NCI-H128 (cell line): ENCODE measurements around the gene SETMAR.
"Not testable (repeated sequence)": the region's sequence is repeated elsewhere in the genome, so short reads cannot be mapped to it uniquely, and the experiment has no call there.

Source experiments
- DNase-seq: peaks from one replicate; lab custom pipeline; 2025; ENCODE audit not compliant: unreplicated experiment; lab: John Stamatoyannopoulos, UW

The SETMAR gene

DNA sequence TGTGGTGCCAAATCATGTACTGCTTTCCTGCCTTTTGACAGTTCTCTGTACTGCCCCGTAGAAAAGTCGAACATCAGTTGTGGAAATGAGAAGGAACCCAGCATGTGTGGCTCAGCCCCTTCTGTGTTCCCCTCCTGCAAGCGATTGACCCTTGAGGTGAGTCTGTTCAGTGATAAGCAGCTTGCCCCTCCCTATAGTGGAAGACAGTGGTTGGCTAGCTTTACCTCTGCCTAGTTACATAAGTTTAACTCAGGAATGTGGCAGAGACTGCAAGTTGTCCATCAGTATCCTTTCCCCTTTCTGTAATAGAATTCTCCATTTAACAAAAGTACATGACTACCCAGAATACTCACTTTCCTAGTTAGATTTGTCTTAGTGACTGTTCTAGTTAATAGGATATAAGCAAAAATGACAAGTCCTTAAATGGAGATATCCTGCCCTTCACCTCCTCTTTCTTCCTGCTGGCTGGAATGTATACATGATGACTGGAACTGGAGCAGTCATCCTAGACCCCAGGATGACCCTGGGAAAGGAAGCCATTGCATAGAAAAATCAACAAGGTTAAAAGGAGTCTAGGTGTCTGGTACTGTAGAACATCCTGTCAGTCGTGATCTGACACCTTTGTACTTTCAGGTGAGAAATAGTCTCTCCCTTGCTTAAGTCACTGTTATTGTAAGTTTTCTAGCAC is 10.6 kb downstream of the SETMAR start:
- no peak for DNase-seq

DNA sequence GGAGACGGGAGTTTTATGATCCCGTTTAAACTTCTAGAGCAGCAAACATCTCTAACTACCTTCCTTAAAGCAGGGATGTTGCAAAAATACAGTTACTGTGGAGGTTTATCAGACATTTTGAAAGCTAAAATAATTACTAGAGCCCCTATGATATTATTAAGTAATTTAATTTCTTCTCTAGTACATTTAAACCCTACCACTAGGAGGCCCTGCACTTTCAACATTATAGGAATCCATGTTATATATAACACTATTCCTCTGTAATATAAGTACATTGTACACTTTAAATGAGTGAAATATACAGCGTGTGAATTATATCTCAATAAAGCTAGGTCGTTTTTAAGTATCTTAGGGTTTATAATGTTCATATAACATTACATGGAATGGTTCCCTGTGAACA is 11.5 kb downstream of the SETMAR start:
- no peak for DNase-seq

DNA sequence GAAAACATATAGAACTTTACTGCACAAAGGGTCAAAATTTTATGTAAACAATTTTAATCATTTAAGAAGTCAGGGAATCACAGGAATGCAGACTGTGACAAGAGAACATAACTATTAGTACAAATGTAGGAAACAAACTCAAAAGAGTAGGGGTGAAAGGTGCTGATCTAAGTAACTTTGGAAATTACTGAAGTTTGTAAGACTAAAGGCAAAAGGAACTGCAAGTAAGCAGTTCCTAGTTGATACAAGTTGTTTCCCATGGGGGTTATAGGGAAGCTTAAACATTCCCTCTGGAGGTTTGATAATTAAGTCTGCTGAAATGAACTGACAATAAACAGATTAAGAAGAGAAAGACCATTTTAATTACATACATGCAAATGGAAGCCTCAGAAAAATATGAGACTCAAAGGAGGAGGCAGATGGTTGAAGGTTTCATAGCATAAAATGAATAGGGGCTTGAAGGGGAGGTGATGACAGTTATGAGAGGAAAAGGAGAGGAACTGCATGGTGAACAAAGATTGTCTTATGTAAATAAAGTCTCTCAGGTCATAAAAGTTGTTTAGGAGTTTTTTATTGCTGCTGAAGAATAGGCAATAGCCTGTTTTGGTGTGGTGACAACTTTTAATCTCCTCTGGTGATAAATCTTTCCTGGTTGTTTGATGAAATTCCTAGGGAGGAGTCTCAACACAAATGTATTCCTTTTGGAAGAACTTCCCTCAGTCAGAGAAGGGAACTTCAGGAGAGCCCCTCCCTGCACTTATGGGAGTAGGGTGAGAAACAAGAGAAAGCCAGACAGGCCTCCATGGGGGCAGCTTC is 17.1 kb downstream of the SETMAR start:
- no peak for DNase-seq

DNA sequence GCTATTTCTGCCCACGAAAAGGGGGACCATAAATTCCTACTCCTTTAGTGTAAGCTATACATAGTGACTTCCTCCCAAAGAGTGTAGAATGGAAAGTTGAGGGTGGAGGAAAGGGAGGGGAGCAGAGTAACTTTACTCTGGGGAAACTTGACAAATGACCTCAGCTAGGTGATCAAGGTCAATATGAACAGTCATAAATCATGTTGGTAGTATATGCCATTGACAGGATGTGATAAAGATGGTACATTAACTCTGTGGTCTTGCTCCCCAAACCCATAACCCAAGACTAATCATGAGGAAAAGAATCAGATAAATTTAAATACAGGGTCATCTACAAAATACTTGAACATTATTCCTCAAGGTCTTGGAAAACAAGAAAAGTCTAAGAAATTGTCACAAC is 18.6 kb downstream of the SETMAR start:
- no peak for DNase-seq

DNA sequence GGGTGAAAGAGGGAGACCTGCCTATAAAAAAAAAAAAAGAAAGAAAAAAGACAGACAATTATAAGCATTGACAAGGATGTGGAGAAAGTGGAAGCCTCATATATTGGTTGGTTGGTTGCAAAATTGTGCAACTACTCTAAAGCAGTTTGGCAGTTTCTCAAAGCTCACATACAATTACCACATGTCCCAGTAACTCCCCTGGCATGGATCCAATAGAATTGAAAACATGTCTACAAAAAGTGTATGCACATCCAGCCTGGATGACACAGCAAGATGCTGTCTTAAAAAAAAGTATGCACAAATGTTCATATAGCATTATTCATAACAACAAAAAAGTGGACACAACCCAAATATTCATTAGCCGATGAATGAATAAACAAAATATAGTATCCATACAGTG is 19.5 kb downstream of the SETMAR start:
- DNase-seq: no peak

DNA sequence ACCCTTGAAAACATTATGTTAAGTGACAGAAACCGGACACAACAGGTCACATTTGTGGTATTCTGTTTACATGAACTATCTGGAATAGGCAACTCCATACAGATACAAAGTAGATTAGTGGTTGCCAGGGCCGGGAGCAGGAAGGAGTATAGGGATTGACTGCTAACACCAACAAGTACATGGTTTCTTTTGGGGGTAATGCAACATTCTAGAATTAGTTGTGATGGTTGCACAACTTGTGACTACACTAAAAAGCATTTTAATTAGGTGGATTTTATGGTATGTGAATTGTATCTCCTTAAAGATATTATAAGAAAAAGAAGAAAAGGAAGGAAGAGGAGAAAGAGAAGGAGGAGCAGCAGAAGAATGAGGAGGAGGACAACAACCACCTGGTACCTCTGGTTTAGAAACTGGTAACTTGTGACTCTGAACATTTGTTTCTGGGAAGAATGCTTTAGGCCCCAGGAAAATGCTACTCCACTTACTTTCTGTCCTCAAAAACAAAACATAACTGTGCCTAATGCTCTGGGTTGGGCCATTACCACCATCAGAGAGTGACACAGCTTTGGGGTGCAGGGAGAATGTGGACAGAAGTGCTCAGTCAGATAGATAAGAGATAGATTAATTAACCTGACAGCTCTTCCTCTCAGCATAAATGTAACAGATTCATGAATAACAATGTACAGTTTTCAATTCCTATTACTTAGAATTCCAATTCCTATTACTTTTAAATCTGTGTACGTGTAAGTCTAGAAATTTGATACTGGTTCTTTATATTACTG is 20.3 kb downstream of the SETMAR start:
- no peak for DNase-seq

DNA sequence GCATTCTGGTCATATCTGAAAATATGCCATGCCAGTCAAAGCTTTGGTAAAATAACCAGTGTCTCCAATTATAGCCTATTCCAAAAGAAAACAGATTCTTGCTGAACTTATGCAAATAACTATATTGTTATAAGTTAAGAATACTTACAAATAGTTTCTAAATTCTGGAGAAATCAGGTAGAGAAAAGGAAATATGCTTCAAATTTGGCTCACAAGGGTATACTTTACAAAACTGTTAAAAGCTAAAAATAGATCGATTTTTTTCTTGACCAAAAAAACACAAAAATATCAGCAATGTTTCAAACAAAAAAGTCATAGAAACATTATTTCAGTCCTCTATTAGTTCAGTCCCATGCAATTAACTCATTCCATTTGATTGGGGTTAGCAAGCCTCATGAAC is 23.7 kb downstream of the SETMAR start:
- DNase-seq: no peak

DNA sequence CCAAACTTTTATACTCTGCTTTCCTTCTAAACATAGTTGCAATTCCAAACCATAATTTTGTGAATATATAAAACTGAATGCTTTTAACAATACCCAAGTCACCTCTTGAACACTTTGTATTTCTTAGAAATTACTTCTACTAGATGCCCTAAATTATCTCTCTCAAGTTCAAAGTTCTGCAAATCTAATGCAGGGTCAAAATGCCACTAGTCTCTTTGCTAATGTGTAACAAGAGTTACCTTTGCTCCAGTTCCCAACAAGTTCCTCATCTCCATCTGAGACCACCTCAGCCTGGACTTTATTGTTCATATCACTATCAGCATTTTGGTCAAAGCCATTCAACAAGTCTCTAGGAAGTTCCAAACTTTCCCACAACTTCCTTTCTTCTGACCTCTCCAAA is 26.6 kb downstream of the SETMAR start:
- DNase-seq: not testable (repeated sequence)

DNA sequence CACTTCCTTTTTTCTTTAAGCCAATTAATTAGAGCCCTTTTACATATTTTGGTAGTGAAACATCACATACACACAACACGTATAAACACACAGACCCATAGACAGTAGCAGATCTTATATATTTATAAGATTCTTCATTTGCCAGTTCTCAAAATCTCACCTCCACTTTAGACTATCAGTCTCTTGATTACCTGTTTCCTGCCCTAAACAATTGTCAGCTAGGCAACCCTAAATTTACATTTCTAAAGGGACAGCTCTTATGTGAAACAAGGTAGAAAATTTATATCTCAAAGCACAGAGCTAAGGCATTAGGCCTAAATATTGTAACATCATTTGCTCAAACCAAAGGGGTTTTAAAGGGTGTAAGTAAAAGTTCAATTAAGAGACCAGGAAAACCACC is 28.9 kb downstream of the SETMAR start:
- no peak for DNase-seq

DNA sequence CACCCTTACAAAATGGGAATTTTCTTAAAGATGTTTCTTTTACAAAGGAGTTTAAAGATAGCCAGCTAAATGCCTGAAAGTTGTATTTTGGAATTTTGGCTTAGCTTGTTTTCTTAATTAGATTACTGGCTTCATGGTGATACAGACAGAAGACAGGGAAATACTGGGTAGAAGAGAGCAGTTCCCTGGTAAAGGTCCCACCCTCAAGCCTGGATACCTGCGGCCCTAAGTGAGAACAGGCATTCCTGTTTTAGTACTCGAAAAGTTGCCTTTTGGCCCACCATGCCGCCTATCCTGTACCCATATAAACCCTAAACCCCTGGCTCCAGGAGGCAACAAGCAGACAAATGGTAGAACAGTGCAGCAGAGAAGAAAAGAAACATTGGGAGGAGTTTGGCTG is 29.4 kb downstream of the SETMAR start:
- no peak for DNase-seq

DNA sequence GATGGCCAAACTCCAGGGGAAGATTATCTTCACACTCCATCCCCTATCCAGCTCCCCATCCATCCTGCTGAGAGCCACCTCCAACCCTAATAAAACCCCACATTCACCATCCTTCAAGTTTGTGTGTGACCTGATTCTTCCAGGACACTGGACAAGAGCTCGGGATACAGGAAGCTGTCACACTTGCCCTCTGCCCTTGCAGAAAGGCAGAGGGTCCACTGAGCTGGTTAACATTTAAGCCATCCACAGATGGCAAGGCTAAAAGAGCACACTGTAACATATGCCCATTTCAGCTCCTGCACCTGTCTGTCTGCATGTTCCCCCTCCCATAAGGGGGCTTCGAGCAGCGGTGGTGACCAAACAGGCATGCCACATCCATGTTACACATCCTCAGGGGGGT is 29.8 kb downstream of the SETMAR start:
- DNase-seq: no peak

DNA sequence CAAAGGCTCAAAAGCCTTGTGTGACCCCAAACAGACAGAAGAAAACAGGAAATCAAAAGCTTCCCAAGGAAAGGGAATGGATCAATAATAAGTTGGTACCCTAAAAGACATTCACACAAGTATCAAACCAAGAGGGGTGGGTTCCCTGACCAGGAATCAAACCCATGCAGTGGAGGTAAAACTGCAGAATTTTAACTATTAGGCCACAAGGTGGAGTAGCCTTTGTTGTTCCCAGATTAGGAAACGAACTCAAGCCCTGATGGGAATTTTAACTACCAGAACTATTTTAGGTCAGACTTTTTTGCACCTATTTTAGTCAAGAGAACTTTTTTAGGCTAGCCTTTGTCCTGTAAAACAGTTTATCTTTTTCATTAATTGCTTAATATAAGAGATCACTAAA is 31.4 kb downstream of the SETMAR start:
- DNase-seq: no peak

DNA sequence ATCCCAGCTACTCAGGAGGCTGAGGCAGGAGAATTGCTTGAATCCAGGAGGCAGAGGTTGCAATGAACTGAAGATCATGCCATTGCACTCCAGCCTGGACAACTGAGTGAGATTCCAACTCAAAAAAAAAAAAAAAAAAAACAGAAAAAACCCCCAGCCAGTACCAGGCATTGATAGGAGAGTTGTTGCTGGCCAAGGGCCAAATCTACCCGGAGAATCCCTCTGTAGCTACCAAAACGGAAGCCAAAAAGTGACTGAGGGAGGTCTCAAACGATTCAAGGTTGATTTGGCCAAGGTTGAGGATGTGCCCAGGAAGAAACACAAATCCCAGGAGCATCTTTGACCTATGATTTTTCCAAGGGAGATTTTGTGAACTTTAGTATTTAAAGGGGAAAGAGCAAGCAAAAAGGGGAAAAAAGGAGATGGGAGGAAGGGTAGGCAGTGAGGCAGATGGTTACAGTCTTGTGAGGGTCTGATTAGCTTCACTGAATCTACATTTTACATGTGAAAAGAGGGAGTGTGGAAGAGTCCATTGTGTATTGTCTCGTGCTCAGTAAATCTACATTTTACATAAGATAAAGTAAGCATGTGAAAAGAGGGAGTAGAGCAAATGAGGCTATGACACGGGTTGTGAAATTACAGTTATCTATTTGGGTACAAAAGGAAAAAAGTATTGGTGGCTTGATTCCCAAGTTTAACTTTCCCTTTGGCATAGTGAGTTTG is 32.8 kb downstream of the SETMAR start:
- DNase-seq: no peak

DNA sequence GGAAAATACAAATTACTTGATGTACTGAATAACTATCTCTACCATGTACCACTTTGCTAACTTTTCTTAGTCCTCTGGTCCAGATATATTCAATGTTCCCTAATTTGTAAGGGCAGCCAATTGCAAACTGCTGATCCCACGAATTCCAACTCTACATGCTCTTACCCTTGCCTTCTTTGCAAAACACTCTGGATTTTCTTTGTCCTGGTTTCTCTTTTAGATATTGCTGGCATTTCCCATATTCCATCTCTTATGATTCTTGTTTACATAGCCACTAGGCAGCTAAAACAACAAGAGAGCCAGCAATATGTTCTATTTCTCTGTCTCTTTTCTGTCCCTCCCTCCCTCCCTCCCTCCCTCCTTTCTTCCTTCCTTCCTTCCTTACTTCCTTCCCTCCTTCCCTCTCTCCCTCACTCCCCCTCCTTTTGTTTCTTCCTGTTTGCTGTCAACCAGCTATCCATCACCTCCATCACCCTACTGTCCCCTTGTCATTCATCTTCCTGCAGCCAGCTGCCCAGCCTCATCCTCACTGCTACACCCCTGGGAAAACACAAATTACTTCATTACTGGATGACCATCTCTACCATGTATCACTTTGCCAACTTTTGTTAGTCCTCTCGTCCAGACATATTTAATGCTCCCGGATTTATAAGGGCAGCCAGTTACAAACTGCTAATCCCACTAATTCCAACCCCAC is 33.8 kb downstream of the SETMAR start:
- DNase-seq: no peak

DNA sequence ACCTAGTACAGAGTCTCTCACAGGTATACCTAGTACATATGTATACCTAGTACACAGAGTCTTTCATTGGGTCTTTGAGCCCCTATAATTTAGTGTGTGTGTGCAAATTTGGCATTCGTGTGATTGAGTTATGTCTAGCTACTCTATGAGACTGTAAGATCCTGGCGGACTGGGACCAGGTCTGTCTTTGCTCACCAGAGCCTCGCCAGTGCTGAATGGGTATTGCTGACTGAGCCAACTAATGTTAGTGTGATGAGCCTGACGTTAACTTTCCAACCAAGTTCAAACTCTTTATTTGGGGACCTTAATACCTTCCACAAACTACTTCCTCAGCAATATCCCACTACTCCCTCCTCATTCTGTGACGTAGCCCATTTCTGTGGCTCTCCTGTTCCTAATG is 35.6 kb downstream of the SETMAR start:
- DNase-seq: no peak

DNA sequence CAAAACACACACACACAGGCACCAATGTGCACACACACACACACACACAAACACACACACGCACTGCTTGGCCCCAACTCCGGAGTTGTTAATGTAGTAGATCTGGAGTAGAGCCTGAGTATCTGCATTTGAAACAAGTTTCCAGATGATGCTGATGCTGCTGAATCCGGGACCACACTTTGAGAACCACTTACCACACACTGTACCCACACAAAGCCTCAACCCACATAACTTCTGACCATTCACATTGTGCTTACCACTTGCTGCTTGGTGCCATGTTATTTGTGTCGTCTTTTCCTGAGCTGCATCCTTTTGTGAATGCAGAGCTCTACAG is 36.9 kb downstream of the SETMAR start:
- DNase-seq: no peak

DNA sequence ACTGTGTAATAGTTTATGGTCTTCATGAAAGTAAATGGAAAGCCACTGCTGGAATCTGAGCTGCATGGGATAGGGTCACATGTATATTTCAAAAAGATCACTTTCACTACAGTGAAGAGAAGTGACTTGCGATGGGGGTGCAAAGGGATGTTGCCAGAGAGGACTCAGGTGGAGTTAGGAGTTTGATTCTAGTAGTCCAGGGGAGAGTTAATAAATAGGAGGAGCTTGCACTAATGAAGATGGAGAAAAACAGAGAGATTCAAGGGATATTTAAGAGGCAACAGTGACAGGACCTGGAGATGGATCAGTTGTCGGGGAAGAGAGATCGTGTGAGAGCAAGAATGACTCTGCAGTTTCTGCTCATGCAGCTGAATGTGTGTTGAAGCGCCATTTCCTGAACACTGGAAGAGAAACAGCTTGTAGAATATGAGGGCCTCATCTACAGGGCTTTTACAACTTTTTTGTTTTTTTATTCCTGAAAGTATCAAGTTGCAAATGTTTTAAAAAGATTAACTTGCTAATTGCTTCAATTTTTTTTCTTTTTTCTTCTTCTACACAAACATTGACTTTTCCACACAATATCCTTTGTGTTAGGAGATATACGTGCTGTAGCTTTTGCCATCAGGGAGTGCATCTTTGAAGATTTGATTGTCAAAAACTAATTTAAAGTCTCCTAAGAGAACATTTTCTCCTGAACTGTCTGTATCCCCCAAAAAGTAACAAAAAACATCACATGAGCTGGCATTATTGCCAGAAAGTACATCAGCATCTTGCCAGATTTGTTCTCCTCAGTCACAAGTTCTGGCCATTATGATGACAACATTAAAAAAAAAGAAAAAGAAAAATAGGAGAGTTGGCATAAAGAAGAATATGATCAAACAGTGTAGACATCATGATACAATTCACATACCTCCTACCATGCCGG is 37.5 kb downstream of the SETMAR start:
- DNase-seq: no peak

DNA sequence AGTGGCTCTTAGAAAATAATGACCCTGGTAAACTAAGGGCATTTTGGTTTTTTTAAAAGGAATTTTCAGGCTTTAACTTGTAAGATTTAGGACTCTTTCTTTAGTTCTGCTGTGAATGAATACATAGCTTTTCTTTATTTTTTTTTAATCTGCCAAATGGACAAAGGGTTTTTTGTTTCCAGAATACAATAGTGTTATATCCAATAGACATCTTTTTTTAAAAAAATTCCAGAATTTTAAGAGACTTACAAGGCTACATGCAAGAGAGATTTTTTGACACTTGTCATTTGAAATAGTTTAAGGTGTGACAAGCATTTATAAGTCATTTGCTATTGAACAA is 38.1 kb downstream of the SETMAR start:
- DNase-seq: no peak

DNA sequence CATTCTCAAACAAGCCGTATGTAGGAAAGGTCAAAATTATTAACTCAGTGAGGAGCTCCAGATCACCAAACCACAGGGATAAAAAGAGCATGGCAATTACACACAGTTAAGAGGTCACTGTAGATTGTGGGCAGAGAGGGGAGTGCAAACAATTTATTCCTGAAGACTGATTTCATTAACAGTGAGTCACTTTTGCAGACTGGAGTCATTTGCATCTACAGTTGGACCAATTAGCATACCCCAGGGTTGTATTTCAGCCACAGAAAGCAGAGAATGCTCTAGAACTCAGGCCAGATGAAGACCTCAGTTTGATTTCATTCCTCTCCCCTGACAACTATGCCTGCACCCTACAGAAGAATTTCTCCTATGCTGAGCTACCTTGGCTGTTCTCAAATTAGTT is 40.1 kb downstream of the SETMAR start:
- DNase-seq: no peak

DNA sequence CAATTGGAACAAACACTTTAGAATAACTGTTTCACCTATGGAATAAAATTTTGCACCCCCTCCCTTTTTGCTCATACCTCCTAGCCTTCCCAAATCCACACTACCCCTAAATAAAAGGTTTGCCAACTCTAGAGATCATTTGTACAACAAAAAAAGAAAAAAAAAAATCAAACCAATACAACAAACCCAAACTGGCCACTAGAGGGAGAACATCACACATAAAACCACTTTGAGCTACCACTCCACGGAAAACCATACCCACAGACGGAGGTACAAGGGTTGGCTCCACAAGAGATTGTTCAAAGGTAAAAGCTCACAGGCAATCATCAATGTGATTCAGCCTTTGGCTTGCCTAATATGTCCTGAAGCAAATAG is 47.6 kb downstream of the SETMAR start:
- DNase-seq: no peak
